G401.6 (cell line): ENCODE measurements around the gene SOX6.
"Not testable (repeated sequence)": the region's sequence is repeated elsewhere in the genome, so short reads cannot be mapped to it uniquely, and the experiment has no call there.

Experiments
- FAIRE-seq: peaks from 2 replicates; lab custom pipeline; 2012; peaks lifted over from hg19 to GRCh38; lab: Jason Lieb, UNC

The SOX6 gene

GRCh38 chr11:16146980-16147379 is 209.4 kb downstream of the SOX6 start:
- FAIRE-seq: not testable (repeated sequence)

- not testable (repeated sequence) for FAIRE-seq
Observed at GRCh38 chr11:16141614-16142013, 214.7 kb downstream of the SOX6 start.

GRCh38 chr11:16141162-16141561 is 215.2 kb downstream of the SOX6 start:
- FAIRE-seq: not testable (repeated sequence)

- FAIRE-seq: no peak
Observed at GRCh38 chr11:16136792-16137390, 219.5 kb downstream of the SOX6 start.

GRCh38 chr11:16133867-16134266 is 222.5 kb downstream of the SOX6 start:
- FAIRE-seq: no peak

- no peak for FAIRE-seq
Observed at GRCh38 chr11:16127732-16128131, 228.6 kb downstream of the SOX6 start.

- FAIRE-seq: no peak
Observed at GRCh38 chr11:16126362-16126761, 230.0 kb downstream of the SOX6 start.

- no peak for FAIRE-seq
Observed at GRCh38 chr11:16125796-16126195, 230.6 kb downstream of the SOX6 start.

- no peak for FAIRE-seq
Observed at GRCh38 chr11:16124390-16124789, 232.0 kb downstream of the SOX6 start.

- FAIRE-seq: no peak
Observed at GRCh38 chr11:16121853-16122252, 234.5 kb downstream of the SOX6 start.

- FAIRE-seq: no peak
Observed at GRCh38 chr11:16120008-16120407, 236.3 kb downstream of the SOX6 start.

GRCh38 chr11:16117989-16118756 is 238.2 kb downstream of the SOX6 start:
- FAIRE-seq: no peak

- FAIRE-seq: no peak
Observed at GRCh38 chr11:16114978-16115871, 241.1 kb downstream of the SOX6 start.

GRCh38 chr11:16114431-16114830 is 241.9 kb downstream of the SOX6 start:
- FAIRE-seq: no peak

GRCh38 chr11:16111690-16112089 is 244.7 kb downstream of the SOX6 start:
- FAIRE-seq: no peak

GRCh38 chr11:16110886-16111285 is 245.5 kb downstream of the SOX6 start:
- no peak for FAIRE-seq

- no peak for FAIRE-seq
Observed at GRCh38 chr11:16099343-16099900, 256.9 kb downstream of the SOX6 start.

GRCh38 chr11:16098526-16099205 is 257.7 kb downstream of the SOX6 start:
- FAIRE-seq: no peak

- no peak for FAIRE-seq
Observed at GRCh38 chr11:16097543-16097942, 258.8 kb downstream of the SOX6 start.

- FAIRE-seq: no peak
Observed at GRCh38 chr11:16096336-16096735, 260.0 kb downstream of the SOX6 start.

GRCh38 chr11:16095756-16096155 is 260.6 kb downstream of the SOX6 start:
- no peak for FAIRE-seq
